ENCODE data around the gene PSMC3.

DNA sequence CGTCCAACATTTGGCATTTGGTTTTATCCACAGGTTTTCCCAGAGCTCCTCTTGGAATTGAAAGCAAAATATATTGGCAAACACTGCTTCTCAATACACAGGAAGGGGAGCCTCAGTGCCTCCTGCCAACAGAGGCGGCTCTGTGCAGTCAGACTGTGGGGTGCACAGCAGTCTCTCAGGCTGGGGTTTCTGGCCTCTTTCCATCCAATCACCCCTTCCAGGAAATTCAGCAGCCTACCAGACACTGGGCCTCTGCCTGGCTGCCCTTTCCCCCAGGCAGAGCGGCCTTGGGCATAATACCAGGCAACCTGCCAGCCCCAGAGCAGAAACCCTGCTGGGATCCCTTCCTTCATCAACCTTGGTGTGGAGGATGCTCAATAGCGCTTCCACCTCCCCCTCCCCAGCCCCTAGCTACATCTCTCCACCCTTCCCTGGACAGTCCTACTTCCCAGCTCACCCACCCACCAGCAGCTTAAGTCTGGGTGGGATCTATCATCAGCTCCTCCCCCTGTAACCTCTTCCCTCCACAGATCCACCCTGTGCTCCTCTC lies 40.5 kb upstream of the PSMC3 start:
- TF ChIP-seq, protein P1, sequence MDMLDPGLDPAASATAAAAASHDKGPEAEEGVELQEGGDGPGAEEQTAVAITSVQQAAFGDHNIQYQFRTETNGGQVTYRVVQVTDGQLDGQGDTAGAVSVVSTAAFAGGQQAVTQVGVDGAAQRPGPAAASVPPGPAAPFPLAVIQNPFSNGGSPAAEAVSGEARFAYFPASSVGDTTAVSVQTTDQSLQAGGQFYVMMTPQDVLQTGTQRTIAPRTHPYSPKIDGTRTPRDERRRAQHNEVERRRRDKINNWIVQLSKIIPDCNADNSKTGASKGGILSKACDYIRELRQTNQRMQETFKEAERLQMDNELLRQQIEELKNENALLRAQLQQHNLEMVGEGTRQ (IDR thresholded peaks at IDR 0.05; ENCODE audit: low read depth, low read length) = no peak
- TF ChIP-seq, protein P1 (CRISPR knock-in tag; IDR thresholded peaks at IDR 0.05; ENCODE audit: borderline replicate concordance) = no peak
- TF ChIP-seq, protein P2, sequence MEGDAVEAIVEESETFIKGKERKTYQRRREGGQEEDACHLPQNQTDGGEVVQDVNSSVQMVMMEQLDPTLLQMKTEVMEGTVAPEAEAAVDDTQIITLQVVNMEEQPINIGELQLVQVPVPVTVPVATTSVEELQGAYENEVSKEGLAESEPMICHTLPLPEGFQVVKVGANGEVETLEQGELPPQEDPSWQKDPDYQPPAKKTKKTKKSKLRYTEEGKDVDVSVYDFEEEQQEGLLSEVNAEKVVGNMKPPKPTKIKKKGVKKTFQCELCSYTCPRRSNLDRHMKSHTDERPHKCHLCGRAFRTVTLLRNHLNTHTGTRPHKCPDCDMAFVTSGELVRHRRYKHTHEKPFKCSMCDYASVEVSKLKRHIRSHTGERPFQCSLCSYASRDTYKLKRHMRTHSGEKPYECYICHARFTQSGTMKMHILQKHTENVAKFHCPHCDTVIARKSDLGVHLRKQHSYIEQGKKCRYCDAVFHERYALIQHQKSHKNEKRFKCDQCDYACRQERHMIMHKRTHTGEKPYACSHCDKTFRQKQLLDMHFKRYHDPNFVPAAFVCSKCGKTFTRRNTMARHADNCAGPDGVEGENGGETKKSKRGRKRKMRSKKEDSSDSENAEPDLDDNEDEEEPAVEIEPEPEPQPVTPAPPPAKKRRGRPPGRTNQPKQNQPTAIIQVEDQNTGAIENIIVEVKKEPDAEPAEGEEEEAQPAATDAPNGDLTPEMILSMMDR (CRISPR knock-in tag; IDR thresholded peaks at IDR 0.05) = no peak
- TF ChIP-seq FOXJ3 (CRISPR knock-in tag; IDR thresholded peaks at IDR 0.05; ENCODE audit: borderline replicate concordance) = no peak
- TF ChIP-seq JUN (CRISPR knock-in tag; IDR thresholded peaks at IDR 0.05) = no peak
